ENCODE data around the gene SULT1C2. TPM values are rescaled to one million over a fixed set of nuclear protein-coding genes. Genes with fewer than 3 reads are reported as not detected.

SULT1C2 gene
- total and polyA plus RNA-seq, 2 of the 4 experiments (the other 2 are of a cell fraction): 0.09 TPM; not detected in 1

DNA sequence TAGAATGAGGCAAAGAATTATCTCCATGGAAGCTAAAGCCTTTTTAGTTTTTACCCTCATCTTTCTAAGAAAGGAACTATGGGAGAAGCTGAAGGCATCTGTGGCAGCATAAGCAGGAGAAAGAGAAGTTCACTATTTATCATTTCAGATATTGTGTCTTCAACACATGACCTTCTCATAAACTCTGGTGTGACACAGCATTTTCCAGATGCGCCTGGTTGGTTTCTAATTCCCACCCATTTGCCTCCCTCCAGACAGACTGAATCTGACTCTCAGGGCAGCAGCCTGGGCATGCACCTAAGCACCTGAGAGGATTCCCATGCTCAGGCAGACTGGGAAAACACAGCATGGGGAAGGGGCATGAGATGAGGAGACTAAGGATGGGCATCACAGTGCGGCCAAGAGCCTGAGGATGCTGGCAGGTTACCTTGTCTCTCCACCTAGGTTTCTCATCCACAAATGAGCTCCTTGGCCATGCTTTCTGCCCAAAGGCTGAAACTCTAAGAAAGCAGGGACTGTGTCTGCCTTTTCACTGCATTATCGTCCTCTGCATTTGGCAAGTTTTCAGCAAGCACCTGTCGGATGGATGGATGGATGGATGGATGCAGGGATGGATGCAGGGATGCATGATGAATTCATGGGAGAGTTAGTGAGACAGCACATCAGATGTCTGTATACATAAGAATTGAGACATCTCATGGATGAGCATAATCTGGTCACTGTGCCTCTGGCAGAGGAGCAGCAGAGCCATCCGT is 60.3 kb downstream of the SULT1C2 start:
- H2BK120ac ChIP-seq (ENCODE audit: low read depth, low read length): no peak overlapping the region
- no peak overlapping the region for H2AK9ac ChIP-seq (replicated peaks; ENCODE audit: low read depth, low read length, poor library complexity)
- H3K9me3 ChIP-seq (ENCODE audit: control insufficient read depth, insufficient read depth, low read length): no peaks in the 10 kb centered on the region
- no peak overlapping the region for H4K91ac ChIP-seq (ENCODE audit: insufficient read depth, low read depth, low read length)
- POLR2A ChIA-PET (ENCODE audit: unreplicated experiment): no interaction called here
- no peak overlapping the region for H2AFZ ChIP-seq (replicated peaks; ENCODE audit: low read length, poor library complexity)
- H2BK15ac ChIP-seq (ENCODE audit: low read depth, low read length): no peak overlapping the region
- WGBS, 2 experiments (ENCODE audit: extremely low coverage in 2 of 2, insufficient read length in 1 of 2): no CpG with 5 or more reads among the region's 5 CpGs
- no peak for ATAC-seq (ENCODE audit: low read depth)
- TF ChIP-seq CEBPB (IDR thresholded peaks at IDR 0.05; ENCODE audit: low read depth, low read length) (no peak), NFE2L2 (IDR thresholded peaks at IDR 0.05; ENCODE audit: low read depth, low read length) (0 out of 2 replicates have a peak, but pooled peaks have one; percentile 11)
- no peaks in the 10 kb centered on the region for H4K20me1 ChIP-seq (ENCODE audit: insufficient read depth, low read length)
- dilution Hi-C loops (cut with HindIII; ENCODE audit: low sequenced_read_pairs, unreplicated experiment) (no loop called here), in situ Hi-C loops (cut with MboI; ENCODE audit: low sequenced_read_pairs) (no loop called here), intact Hi-C loops (cut with micrococcal nuclease) (no loop called here)
- H3K9me1 ChIP-seq (ENCODE audit: insufficient read depth, low read length): no peaks in the 10 kb centered on the region
- no peak overlapping the region for H3K4me2 ChIP-seq (ENCODE audit: low read depth, low read length)
- no peak overlapping the region for H4K8ac ChIP-seq (ENCODE audit: low read depth in 2 of 2, low read length in 2 of 2)
- H3K36me3 ChIP-seq (ENCODE audit: control insufficient read depth, insufficient read depth, low read length): no peaks in the 10 kb centered on the region
- no peaks in the 10 kb centered on the region for H3K4me1 ChIP-seq (ENCODE audit: control insufficient read depth, insufficient read depth, low read length)
- CTCF ChIA-PET: interaction anchor here (0.5 kb wide), 1 partner anchor 33 kb away, joined by 3 read pairs; no protein-coding TSS in a partner anchor
- no peak overlapping the region for H3K14ac ChIP-seq (replicated peaks; ENCODE audit: low read depth, low read length)
- H2BK5ac ChIP-seq (ENCODE audit: low read depth, low read length, poor library complexity, severe bottlenecking): no peak overlapping the region
- no peak overlapping the region for H3K56ac ChIP-seq (ENCODE audit: extremely low read depth, insufficient read depth, low read length)
- BruUV-seq (replicated peaks): no TSS peak
- no peak overlapping the region for H3K9ac ChIP-seq (ENCODE audit: low read depth, low read length)
- H3K4me3 ChIP-seq (ENCODE audit: insufficient read depth, low read depth, low read length): no peak overlapping the region
- no peaks in the 10 kb centered on the region for H3K79me1 ChIP-seq (ENCODE audit: low read depth in 1 of 2, low read length in 2 of 2)
- DNase-seq: no peak
- no peak overlapping the region for H3K23ac ChIP-seq (ENCODE audit: low read depth, low read length)
- no peak overlapping the region for H3K4ac ChIP-seq (ENCODE audit: low read depth, low read length)
- H2AK5ac ChIP-seq (ENCODE audit: low read depth, low read length): no peak overlapping the region
- H4K5ac ChIP-seq (ENCODE audit: low read depth, low read length): no peak overlapping the region
- H2BK20ac ChIP-seq (ENCODE audit: low read depth, low read length): no peak overlapping the region
- H3K27ac ChIP-seq (ENCODE audit: insufficient read depth, low read length): no peak overlapping the region
- no peak overlapping the region for H3K18ac ChIP-seq (ENCODE audit: low read depth, low read length)
- H3K27me3 ChIP-seq (ENCODE audit: control insufficient read depth, insufficient read depth, low read length): peaks cover 28% of the 10 kb centered on the region
